C4-2B (cell line): ENCODE data around the gene GRAMD4.

ENCODE experiments used
- H3K27ac ChIP-seq: fragments of 450-650 bp; 2 replicates; pipeline ENCODE4 v1.5.1; 2017
- ZFX ChIP-seq: fragments of 450-650 bp; IDR thresholded peaks from 2 replicates; pipeline ENCODE4 v1.6.1; 2017
- TF ChIP-seq, protein P1 (sequence below): fragments of 450-650 bp; conservative IDR thresholded peaks from 2 replicates; pipeline ENCODE4 v1.5.1; 2017; ENCODE audit warnings: mild to moderate bottlenecking

Gene GRAMD4

DNA sequence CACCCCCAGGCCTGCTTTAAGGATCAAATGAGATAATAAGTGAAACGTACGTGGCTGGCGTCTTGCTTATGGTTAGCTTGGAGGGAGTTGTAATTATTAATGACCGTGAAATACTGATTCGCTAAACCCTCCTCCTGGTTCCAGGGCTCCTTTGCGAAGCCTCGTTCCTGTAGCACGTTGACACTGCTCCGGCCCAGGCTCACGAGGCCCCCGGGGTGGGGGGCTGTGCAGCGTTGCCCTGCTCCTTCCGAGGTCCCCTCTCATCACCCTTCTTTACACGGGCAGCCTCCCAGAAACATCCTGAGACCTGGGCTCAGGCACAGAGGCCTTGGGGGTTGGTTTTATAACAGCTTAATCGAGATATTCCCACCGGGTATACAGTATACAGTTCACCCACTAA lies 9.1 kb downstream of the GRAMD4 start:
- no peak for TF ChIP-seq ZFX
- TF ChIP-seq, protein P1, sequence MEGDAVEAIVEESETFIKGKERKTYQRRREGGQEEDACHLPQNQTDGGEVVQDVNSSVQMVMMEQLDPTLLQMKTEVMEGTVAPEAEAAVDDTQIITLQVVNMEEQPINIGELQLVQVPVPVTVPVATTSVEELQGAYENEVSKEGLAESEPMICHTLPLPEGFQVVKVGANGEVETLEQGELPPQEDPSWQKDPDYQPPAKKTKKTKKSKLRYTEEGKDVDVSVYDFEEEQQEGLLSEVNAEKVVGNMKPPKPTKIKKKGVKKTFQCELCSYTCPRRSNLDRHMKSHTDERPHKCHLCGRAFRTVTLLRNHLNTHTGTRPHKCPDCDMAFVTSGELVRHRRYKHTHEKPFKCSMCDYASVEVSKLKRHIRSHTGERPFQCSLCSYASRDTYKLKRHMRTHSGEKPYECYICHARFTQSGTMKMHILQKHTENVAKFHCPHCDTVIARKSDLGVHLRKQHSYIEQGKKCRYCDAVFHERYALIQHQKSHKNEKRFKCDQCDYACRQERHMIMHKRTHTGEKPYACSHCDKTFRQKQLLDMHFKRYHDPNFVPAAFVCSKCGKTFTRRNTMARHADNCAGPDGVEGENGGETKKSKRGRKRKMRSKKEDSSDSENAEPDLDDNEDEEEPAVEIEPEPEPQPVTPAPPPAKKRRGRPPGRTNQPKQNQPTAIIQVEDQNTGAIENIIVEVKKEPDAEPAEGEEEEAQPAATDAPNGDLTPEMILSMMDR: no peak

DNA sequence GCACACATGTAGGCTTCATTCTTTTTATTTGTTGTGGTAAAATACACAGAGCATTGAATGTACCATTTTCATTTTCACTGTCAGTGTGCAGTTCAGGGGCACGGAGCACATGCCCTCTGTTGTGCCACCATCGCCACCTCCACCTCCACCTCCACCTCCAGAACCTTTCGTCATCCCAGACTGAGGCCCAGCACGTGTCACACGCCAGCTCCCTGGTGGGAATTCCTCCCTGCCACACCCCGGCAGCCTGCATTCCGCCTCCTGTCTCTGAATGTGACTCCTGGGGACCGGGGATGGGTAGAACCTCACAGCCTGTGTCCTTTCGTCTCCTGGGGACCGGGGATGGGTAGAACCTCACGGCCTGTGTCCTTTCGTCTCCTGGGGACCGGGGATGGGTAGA lies 10.9 kb downstream of the GRAMD4 start:
- TF ChIP-seq ZFX: no peak
- TF ChIP-seq, protein P1: no peak
- no peak overlapping the region for H3K27ac ChIP-seq

More for the DNA sequence above, 9.1 kb downstream of the GRAMD4 start:
- H3K27ac ChIP-seq: no peak overlapping the region

DNA sequence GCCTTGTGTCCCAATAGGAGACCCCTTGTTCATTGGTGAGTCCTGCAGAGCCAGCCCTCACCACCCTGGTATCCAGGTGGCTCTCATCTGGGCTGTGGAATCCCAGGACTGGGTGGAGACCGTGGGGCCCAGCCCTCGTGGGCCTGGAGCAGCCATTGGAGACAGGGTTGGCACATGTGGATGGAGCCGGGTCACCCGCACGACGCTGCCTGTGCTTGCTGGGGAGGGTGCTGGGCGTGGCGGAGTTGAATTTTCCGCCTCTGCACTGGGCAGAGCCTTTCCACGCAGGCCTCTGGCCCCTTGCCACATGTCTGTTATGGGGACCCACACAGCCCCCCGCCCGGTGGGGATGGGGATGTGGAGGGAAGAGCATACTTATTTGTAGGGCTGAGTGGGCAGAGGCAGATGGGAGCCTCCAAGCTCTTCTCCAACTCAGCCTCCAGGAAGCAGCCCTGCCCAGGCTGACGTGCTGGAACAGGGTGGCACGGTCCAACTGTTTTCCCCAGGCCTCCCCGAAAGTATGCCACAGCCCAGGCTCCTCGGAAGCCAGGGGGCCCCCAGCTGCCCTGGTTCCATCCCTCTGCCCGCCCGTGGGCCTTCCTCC lies 12.6 kb downstream of the GRAMD4 start:
- TF ChIP-seq ZFX: no peak
- TF ChIP-seq, protein P1: no peak
- H3K27ac ChIP-seq: no peak overlapping the region

DNA sequence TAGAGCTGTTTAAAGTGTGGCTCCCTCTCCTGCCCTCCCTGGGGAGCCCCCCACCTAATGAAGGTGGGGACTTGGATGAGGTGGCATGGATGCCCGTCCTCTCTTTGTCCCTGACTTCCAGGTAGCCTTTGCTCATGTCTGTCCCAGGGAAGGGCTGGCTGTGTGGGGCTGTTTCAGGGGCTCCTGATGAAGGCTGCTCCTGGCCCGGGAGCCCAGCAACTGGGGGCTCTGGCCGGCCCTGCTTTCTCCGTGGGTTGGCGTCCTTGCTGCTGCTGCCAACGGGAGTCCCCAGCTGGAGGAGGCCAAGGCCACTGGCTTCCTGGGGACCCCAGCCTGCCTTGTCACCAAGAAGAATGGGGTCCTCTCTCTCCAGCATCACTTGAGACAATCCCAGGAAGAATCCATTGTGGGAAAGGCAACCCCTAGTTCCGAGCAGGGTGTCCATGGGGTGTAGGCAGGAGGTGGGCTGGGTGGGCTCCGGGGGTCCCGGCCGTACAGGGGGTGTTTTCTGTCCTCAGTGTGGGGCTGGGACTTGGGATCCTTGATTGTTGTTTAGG lies 13.2 kb downstream of the GRAMD4 start:
- TF ChIP-seq ZFX: no peak
- TF ChIP-seq, protein P1: no peak
- no peak overlapping the region for H3K27ac ChIP-seq

DNA sequence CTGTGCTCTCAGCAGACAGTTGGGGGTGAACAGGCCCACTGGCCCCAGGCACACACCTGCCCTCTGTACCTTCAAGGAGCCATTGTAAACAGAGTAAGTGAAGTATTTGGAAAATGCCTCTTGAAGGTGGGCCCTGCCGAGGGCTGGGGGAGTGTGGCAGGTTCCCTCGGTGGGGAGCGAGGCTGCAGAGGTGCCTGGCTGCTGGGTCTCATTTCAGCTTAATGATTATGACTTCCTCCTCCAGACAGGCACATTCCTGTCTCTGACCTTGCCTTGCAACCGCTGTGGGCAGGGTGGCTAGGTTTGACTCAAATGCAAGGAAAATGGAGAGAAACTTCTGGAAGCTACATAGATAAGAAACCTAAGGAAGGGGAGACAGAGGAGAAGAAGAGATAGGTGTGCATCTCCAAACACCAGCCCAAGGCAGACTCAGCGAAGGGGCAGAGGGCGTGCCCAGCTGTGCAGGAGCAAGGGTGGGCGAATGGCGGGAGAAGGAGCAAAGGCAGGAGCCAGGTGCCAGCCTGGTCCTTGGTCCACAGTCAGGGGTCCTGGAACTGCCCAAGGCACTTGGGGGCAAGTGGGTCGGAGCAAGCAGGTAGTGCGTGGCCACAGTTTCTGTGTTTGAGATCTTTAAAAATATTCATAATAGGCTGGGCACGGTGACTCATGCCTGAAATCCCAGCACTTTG lies 14.0 kb downstream of the GRAMD4 start:
- TF ChIP-seq, protein P1: no peak
- no peak for TF ChIP-seq ZFX

DNA sequence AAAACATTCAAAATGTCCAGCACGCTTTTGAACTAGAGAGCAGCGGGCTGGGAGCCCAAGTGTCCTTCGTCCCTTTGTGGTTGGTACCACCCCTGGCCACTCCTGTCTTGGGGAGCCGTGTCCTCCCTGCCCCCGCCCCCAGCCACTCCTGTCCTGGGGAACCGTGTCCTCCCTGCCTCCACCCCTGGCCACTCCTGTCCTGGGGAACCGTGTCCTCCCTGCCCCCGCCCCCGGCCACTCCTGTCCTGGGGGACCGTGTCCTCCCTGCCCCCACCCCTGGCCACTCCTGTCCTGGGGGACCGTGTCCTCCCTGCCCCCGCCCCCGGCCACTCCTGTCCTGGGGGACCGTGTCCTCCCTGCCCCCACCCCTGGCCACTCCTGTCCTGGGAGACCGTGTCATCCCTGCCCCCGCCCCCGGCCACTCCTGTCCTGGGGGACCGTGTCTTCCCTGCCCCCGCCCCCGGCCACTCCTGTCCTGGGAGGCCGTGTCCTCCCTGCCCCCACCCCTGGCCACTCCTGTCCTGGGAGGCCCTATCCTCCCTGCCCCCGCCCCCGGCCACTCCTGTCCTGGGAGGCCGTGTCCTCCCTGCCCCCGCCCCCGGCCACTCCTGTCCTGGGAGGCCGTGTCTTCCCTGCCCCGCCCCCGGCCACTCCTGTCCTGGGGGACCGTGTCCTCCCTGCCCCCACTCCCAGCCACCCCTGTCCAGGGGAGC lies 14.9 kb downstream of the GRAMD4 start:
- H3K27ac ChIP-seq: peak overlapping the region; percentile 15; the same call in 1 of the 2 replicates

More for the DNA sequence above, 14.0 kb downstream of the GRAMD4 start:
- H3K27ac ChIP-seq: peak overlapping the region; percentile 15; the same call in 1 of the 2 replicates

DNA sequence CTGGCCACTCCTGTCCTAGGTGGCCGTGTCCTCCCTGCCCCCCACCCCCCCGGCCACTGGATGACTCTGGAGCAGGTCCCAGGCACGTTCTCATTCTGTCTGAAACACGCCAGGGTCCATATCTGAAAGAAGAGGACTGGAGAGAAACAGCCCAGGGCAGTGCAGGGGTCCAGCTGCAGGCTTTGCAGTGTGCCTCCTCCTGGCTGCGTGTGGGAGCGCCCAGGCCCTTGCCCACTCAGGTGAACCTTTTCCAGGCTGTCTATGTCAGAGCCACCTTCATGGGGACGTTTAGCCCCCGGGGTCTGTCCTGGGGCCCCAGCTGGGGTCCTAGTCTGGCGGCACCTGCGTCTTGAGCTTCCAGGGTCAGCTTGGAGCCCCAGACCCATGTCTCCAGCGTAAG lies 15.6 kb downstream of the GRAMD4 start:
- TF ChIP-seq ZFX: no peak
- TF ChIP-seq, protein P1: no peak
- peak overlapping the region; percentile 14; the same call in 1 of the 2 replicates for H3K27ac ChIP-seq
